Measurements from ENCODE around the gene SYT12. TPM values are rescaled to one million over a fixed set of nuclear protein-coding genes. Genes with fewer than 3 reads are reported as not detected.
A peak's percentile ranks its signal among the peaks of the same experiment; 100 is the strongest.

SYT12 gene
- total and polyA plus RNA-seq, 2 of the 13 experiments (the other 11 are each of a cell fraction or from before 2014, with no cell fraction given): 0.01 to 0.02 TPM

DNA sequence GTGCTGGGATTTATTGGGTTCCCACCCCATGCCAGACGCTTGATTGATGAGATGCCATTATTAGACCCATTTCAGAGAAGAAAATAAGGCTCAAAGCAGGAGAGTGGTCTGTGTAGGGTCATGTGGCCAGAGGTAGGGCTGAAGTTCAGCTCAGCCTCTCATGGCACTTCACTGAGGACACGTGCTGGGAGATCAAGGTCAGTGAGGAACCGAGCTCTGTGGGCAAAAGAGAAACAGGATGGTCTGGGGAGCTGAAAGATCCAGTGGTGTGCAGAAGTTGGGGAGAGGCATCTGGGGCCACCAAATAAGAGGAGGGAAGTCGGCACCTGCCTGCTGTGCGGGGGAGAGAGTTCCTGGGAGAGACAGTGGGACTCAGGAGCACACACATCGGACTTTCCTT lies 53.3 kb downstream of the SYT12 start:
- Histone ChIP-seq H3K9ac (ENCODE audit: insufficient read depth, low read depth, low read length) (no peak overlapping the region), H3K36me3 (replicated peaks in 1 of 2; ENCODE audit: control insufficient read depth in 1 of 2, insufficient read depth in 2 of 2, low read length in 2 of 2) (no peaks in the 10 kb centered on the region), H3K27me3 (ENCODE audit: control insufficient read depth in 1 of 2, insufficient read depth in 2 of 2, low read length in 2 of 2) (peaks cover 2 to 18% of the 10 kb centered on the region in 2 experiments; a peak in 4 of 5 replicates), H3K9me3 (ENCODE audit: low read length) (no peaks in the 10 kb centered on the region), H3K4me2 (ENCODE audit: low read depth, low read length) (peak overlapping the region; percentile 59), H3K4me1 (ENCODE audit: insufficient read depth, low read length) (peaks cover 39% of the 10 kb centered on the region), H4K20me1 (ENCODE audit: insufficient read depth, low read length) (no peaks in the 10 kb centered on the region), H2AFZ (ENCODE audit: low read length) (no peak overlapping the region), H3K27ac (ENCODE audit: extremely low read length, insufficient read depth, low read length) (no peak overlapping the region), H3K79me2 (ENCODE audit: insufficient read depth, low read length) (no peaks in the 10 kb centered on the region), H3K4me3 (replicated peaks in 1 of 3; ENCODE audit: insufficient read depth in 1 of 3, low read depth in 2 of 3, low read length in 3 of 3) (peak overlapping the region in 1 of 3 experiments; percentile 7; a peak in 1 of 6 replicates)
- intact Hi-C loops (cut with micrococcal nuclease; ENCODE audit: unreplicated experiment) (no loop called here), in situ Hi-C loops (cut with HindIII; ENCODE audit: extremely low pct_ligation_motif_present, low pct_unique_long_range_greater_than_20kb) (no loop called here)
- WGBS (ENCODE audit: low lambda C conversion rate): 10% methylated on average over 5 of the region's 6 CpGs
- DNase-seq (ENCODE audit: low spot score): peak; percentile 50
- FAIRE-seq: peak; percentile 58
- ChIA-PET POLR2A (no interaction called here), CTCF (ENCODE audit: low intra/inter-chr PET ratio, low total read pairs) (no interaction called here)
- BruUV-seq (replicated peaks): no TSS peak
- ATAC-seq: peak; percentile 41
- TF ChIP-seq ZKSCAN5 (CRISPR knock-in tag; IDR thresholded peaks at IDR 0.05) (no peak), ZNF33A (CRISPR knock-in tag; IDR thresholded peaks at IDR 0.05; ENCODE audit: borderline replicate concordance) (no peak), RCOR2 (CRISPR knock-in tag; IDR thresholded peaks at IDR 0.05) (0 out of 2 replicates have a peak, but pooled peaks have one; percentile 53), ZFYVE20 (CRISPR knock-in tag; IDR thresholded peaks at IDR 0.05; ENCODE audit: borderline replicate concordance, low read depth) (no peak), LCORL (IDR thresholded peaks at IDR 0.05) (no peak), LCORL (CRISPR knock-in tag; IDR thresholded peaks at IDR 0.05) (peak; percentile 61; the same call in 1 of the 2 replicates), JUN (CRISPR knock-in tag; IDR thresholded peaks at IDR 0.05) (no peak), THAP11 (CRISPR knock-in tag; IDR thresholded peaks at IDR 0.05) (no peak), TBX2 (CRISPR knock-in tag; IDR thresholded peaks at IDR 0.05; ENCODE audit: borderline replicate concordance) (peak; percentile 48; the same call in 1 of the 2 replicates), ZBTB38 (CRISPR knock-in tag; IDR thresholded peaks at IDR 0.05) (0 out of 2 replicates have a peak, but pooled peaks have one; percentile 30), IRF2 (CRISPR knock-in tag; IDR thresholded peaks at IDR 0.05) (0 out of 2 replicates have a peak, but pooled peaks have one; percentile 14), ZSCAN25 (CRISPR knock-in tag; IDR thresholded peaks at IDR 0.05) (peak; percentile 82), ADNP (CRISPR knock-in tag; IDR thresholded peaks at IDR 0.05) (peak; percentile 55; the same call in 1 of the 2 replicates)
- TF ChIP-seq, protein P1, sequence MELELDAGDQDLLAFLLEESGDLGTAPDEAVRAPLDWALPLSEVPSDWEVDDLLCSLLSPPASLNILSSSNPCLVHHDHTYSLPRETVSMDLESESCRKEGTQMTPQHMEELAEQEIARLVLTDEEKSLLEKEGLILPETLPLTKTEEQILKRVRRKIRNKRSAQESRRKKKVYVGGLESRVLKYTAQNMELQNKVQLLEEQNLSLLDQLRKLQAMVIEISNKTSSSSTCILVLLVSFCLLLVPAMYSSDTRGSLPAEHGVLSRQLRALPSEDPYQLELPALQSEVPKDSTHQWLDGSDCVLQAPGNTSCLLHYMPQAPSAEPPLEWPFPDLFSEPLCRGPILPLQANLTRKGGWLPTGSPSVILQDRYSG (CRISPR knock-in tag; IDR thresholded peaks at IDR 0.05): no peak
- TF ChIP-seq, protein P2, sequence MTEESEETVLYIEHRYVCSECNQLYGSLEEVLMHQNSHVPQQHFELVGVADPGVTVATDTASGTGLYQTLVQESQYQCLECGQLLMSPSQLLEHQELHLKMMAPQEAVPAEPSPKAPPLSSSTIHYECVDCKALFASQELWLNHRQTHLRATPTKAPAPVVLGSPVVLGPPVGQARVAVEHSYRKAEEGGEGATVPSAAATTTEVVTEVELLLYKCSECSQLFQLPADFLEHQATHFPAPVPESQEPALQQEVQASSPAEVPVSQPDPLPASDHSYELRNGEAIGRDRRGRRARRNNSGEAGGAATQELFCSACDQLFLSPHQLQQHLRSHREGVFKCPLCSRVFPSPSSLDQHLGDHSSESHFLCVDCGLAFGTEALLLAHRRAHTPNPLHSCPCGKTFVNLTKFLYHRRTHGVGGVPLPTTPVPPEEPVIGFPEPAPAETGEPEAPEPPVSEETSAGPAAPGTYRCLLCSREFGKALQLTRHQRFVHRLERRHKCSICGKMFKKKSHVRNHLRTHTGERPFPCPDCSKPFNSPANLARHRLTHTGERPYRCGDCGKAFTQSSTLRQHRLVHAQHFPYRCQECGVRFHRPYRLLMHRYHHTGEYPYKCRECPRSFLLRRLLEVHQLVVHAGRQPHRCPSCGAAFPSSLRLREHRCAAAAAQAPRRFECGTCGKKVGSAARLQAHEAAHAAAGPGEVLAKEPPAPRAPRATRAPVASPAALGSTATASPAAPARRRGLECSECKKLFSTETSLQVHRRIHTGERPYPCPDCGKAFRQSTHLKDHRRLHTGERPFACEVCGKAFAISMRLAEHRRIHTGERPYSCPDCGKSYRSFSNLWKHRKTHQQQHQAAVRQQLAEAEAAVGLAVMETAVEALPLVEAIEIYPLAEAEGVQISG (CRISPR knock-in tag; IDR thresholded peaks at IDR 0.05): peak; percentile 29; the same call in 1 of the 2 replicates
- TF ChIP-seq, protein P3, sequence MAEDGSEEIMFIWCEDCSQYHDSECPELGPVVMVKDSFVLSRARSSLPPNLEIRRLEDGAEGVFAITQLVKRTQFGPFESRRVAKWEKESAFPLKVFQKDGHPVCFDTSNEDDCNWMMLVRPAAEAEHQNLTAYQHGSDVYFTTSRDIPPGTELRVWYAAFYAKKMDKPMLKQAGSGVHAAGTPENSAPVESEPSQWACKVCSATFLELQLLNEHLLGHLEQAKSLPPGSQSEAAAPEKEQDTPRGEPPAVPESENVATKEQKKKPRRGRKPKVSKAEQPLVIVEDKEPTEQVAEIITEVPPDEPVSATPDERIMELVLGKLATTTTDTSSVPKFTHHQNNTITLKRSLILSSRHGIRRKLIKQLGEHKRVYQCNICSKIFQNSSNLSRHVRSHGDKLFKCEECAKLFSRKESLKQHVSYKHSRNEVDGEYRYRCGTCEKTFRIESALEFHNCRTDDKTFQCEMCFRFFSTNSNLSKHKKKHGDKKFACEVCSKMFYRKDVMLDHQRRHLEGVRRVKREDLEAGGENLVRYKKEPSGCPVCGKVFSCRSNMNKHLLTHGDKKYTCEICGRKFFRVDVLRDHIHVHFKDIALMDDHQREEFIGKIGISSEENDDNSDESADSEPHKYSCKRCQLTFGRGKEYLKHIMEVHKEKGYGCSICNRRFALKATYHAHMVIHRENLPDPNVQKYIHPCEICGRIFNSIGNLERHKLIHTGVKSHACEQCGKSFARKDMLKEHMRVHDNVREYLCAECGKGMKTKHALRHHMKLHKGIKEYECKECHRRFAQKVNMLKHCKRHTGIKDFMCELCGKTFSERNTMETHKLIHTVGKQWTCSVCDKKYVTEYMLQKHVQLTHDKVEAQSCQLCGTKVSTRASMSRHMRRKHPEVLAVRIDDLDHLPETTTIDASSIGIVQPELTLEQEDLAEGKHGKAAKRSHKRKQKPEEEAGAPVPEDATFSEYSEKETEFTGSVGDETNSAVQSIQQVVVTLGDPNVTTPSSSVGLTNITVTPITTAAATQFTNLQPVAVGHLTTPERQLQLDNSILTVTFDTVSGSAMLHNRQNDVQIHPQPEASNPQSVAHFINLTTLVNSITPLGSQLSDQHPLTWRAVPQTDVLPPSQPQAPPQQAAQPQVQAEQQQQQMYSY (CRISPR knock-in tag; IDR thresholded peaks at IDR 0.05): no peak
- TF ChIP-seq, protein P4, sequence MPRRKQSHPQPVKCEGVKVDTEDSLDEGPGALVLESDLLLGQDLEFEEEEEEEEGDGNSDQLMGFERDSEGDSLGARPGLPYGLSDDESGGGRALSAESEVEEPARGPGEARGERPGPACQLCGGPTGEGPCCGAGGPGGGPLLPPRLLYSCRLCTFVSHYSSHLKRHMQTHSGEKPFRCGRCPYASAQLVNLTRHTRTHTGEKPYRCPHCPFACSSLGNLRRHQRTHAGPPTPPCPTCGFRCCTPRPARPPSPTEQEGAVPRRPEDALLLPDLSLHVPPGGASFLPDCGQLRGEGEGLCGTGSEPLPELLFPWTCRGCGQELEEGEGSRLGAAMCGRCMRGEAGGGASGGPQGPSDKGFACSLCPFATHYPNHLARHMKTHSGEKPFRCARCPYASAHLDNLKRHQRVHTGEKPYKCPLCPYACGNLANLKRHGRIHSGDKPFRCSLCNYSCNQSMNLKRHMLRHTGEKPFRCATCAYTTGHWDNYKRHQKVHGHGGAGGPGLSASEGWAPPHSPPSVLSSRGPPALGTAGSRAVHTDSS (CRISPR knock-in tag; conservative IDR thresholded peaks at IDR 0.05): no peak

Data from HepG2 (cell line).